NOMO-1 treated with DMSO at 0.1 percent for 48 hours (cell line): ENCODE data around the gene PHKA1.
"Not testable (repeated sequence)": the region's sequence is repeated elsewhere in the genome, so short reads cannot be mapped to it uniquely, and the experiment has no call there.

Source experiments
- DNase-seq: peaks from one replicate; lab custom pipeline; 2025; ENCODE audit not compliant: unreplicated experiment; lab: John Stamatoyannopoulos, UW

Gene PHKA1

GRCh38 chrX:72713599-72714477, at the start of gene PHKA1:
PHKA1 (minus strand) TSS chrX:72714306; CDS start chrX:72713880, 426 bp downstream.
- not testable (repeated sequence) for DNase-seq

DNA sequence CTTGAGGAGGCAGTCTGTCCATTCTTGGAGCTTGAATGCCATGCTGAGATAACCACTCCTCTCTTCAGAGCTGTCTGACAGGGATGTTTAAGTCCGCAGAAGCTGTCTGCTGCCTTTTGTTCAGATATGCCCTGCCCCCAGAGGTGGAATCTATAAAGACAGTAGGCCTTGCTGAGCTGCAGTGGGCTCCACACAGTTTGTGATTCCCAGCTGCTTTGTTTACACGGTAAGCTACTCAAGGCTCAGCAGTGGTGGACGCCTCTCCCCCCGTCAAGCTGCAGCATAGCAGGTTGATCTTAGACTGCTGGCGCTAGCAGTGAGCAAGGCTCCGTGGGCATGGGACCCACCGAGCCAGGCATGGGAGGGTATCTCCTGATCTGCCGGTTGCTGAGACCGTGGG, 46.3 kb upstream of the PHKA1 start:
- DNase-seq: not testable (repeated sequence)

DNA sequence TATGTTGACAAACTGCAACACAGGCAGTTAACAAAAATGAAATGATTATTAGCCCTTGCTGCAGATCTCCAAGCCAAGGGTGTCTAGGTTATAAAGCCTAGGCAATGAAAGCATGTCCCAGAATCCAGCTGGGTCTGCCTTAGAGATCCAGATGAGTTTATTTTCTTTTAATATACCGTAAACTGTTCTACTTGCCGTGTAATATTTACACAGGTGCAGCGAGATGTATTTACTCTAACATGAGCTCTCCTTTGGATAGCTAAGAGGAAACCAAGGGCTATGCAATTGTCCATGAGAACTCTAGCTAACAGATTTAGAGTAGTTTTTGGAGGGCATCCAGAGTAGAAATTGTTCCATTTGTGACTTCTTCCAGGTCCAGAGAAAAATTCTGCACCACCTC, 34.4 kb upstream of the PHKA1 start:
- DNase-seq: not testable (repeated sequence)

DNA sequence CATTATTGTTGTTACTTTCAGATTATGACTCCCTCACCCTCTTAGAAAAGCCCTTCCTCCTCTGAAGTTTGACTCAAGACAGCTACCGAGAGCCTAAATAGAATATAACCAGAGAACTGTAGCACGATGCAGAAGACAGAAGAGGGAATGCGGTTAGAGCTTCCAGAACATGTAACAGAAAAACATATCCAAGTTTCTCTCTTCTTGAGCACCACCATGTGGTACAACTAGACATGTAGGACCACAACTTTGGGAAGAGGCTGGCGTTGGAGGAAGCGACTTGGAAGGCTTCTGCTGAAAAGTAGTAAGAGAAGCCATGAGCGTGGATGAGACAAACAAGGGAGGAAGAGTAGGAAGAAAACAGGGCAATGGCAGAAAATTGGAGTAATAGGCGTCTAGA, 31.4 kb upstream of the PHKA1 start:
- not testable (repeated sequence) for DNase-seq

- no peak for DNase-seq
These were observed 21.5 kb upstream of the PHKA1 start for GRCh38 chrX:72735561-72735960.

DNA sequence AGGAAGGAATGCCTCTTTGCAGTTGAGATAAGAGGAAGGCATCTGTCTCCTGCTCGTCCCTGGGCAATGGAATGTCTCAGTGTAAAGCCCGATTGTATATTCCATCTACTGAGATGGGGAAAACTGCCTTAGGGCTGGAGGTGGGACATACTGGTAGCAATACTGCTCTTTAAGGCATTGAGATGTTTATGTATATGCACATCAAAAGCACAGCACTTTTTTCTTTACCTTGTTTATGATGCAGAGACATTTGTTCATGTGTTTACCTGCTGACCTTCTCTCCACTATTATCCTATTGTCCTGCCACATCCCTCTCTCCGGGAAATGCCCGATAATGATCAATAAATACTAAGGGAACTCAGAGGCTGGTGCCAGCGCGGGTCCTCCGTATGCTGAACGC, 19.5 kb upstream of the PHKA1 start:
- not testable (repeated sequence) for DNase-seq

DNA sequence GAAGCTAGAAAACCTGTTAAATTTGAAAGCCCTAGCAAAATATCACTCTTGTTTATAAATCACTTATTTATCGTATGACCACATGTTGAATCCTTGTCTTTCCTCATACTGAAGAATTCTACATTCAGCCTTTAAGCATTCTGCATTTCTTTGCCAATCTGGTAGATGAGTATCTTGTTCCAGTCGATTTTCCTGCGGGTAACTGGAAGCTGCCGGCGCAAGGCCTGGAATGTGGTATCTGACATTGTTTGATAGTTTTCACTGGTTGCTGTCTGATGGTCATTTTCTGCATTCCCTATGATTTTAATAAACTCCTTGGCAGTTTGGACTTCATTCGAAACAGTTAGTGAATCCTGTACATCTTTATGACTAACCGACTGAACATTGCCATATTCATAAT, 13.7 kb upstream of the PHKA1 start:
- DNase-seq: no peak

GRCh38 chrX:72716766-72717165, 2.7 kb upstream of the PHKA1 start:
- DNase-seq: no peak

DNA sequence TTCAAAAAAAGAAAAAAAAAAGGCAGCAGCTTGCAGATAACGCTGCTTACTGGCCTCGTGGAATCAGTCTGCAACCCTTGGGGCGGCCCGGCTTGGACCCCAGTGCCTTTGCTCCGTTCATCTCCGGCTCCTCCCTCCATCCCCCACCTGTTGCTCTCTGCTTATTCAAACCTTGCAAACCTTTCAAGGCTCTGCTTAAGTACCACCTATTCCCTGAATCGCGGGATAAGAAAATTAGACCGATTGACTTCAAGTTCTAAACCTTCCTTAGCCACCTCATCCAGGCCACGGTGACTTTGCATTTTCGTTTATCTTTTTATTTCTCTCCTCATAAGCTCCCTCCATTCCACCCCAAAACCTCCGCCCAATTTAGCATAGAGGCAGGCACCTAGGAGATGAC, 1.4 kb upstream of the PHKA1 start:
- DNase-seq: no peak

DNA sequence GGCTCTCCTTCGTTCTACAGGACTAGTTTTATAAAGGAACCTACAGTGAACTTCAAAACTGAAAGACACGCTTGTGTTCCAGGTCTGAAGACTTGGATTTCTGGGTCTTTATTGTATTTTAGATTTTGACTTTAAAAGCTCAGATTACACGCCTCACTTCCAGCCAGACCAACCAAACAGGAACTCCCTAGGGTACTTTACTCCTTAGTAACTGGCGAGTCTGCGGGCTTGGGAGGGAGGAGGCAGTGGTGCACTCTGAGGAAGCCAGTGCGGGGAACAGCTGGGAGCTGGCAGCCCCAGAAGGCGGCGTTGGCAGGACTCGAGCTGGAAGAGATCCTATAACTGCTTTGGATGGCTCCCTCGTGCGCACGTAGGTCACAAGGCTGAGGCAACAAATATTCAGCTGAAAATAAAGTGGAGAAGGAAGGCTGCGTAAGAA, 391 bp upstream of the PHKA1 start:
- no peak for DNase-seq

DNA sequence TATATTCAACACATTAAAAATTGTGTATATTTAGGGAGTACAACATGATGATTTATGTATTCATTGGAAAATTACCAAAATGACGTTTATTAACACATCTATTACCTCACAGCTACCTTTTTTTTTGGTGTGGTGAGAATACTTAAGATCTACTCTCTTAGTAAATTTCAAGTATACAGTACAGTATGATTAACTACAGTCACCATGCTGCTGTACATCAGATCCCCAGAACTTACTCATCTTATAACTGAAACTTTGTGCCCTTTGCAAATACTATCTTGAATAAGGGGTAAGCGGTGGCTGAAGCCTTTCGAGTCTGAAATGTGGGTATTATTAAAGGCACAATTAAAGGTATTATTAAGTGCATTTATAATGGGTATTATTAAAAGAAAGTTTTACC, 976 bp downstream of the PHKA1 start:
- no peak for DNase-seq

DNA sequence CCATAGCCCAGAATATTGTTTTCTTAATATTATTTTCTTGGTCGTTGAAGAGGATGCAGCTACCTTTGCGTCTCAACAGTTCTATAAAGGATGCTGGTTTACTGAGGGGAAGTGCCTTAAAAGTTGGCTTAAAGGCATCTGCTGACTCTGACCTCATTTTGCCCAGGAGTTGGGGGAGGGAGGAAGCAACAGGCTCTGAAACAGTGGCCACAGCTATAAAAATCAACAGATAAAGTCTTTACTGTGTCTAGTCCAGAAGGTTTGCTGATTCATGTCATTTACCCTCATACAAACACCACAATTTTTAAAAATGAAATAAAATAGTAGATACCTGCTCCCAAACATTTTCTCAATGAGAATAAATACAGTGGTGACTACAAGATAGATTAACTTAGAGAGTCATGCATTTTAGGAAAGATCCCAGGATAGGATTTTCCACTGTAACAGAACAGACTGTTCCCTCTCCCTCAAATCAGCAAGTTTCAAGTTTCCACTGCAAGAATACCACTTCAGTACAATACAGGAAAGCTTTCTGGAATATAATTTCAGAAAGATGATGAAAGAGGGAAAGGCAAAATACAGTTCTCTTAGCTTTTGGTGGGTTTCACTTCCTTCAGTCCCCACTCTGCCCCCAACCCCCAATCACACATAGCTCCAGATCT, 1.9 kb downstream of the PHKA1 start:
- DNase-seq: no peak

DNA sequence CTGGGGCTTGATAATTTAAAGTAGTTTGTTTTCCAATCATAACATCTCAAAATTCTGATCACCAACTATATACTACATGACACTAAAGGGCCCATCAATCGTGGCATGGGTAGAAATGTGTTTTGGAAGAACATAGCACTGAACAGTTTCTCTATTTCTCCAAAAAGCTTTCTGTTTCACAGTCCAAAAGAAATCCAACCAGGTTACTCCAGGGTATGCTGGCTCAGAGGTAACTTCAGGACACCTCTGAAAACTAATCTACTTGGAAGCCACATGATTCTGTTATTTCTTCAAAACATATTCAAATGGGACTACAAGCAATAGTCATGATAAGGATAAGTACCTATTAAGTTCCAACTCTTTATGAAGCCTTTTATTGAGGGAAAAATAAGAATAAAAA, 8.3 kb downstream of the PHKA1 start:
- DNase-seq: no peak

- DNase-seq: no peak
These were observed 9.0 kb downstream of the PHKA1 start for GRCh38 chrX:72705111-72705510.

DNA sequence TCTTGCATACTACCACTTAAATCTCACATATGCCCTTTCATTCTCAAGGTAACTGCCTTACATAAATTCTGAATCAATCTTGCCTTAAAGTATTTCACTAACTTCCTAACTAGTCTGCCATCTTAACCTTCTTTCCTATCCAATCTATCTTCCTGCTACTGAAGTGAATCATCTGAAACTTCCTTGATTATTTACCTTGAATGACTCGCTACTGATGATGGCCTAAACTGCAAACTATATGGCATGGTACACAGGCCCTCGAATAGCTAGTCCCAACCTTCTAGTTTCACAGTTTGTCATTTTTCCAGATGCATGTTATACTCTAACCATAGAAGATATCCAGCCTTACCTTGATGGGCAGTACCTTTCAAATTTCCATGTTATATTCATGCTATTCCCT, 19.9 kb downstream of the PHKA1 start:
- DNase-seq: no peak

- no peak for DNase-seq
These were observed 20.6 kb downstream of the PHKA1 start for GRCh38 chrX:72693477-72693876.

DNA sequence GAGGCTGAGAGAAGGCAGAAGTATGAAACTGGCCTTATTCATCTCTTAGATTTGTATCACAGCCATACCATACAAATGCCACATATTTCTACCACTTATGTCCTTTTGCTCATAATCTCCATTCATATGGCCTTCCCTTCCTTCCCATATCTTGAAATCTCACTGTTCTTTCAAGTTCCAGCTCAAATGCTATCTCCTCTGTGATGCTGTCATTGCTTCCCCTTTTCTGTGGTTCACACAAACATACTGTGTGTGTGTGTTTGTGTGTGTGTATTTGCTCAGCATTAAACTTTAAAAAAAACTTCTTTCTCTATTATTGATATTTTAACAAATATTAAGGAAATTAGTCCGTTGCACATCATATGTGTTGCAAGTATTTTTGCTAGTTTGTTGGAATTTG, 26.7 kb downstream of the PHKA1 start:
- DNase-seq: no peak

DNA sequence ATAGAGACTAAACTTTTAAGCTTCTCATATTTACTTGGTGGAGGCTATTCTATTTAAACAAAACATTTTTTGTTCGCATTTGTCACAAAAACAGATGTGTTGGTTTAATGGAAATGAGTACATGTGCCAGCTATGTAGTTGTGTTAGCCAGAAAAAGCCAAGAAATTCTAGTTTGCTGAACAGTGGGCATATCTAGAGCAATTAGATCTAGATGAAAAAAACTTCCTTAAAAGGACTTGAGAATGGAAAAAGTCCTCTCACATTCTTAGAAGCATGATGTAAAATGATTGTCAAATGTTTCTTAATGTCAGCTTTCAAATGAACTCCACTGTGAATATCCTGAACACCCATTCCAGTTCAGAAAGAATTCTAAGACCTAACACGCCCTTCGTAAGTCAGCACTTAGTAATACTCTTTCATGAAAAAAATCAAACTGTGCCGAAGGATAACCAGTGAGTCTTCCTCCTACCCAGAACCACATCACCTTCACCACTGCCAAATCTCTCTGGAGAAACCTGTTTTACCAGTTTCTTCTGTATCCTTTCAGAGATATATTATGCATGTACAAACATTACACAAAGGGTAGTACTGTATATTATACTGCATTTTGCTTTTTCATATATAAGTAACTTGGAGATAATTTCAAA, 28.2 kb downstream of the PHKA1 start:
- DNase-seq: no peak

GRCh38 chrX:72685018-72685417, 29.1 kb downstream of the PHKA1 start:
- no peak for DNase-seq

GRCh38 chrX:72683631-72684030, 30.5 kb downstream of the PHKA1 start:
- DNase-seq: no peak

DNA sequence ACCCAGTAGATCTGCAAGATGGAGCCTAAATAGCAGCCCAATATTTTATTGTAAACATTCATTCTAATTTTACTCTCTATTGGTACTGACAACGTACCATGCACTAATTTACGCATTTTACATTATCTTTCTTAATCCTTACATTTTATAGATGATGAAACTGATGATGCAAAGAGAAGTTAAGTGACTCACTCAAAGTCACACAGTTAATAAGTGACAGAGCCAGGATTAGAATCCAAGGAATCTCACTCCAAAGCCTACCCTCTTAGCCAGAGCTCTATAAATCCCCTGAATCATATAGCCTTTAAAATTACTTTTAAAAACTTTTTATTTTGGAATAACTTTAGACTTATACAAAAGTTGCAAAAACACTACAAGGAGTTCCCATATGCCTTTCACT, 37.6 kb downstream of the PHKA1 start:
- no peak for DNase-seq

DNA sequence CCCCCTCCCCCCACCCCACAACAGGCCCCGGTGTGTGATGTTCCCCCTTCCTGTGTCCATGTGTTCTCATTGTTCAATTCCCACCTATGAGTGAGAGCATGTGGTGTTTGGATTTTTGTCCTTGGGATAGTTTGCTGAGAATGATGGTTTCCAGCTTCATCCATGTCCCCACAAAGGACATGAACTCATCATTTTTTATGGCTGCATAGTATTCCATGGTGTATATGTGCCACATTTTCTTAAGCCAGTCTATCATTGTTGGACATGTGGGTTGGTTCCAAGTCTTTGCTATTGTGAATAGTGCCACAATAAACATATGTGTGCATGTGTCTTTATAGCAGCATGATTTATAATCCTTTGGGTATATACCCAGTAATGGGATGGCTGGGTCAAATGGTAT, 40.2 kb downstream of the PHKA1 start:
- DNase-seq: not testable (repeated sequence)
